Measurements from ENCODE around the gene SMIM13.

SMIM13 gene

GRCh38 chr6:11183761-11184362 is 90.2 kb downstream of the SMIM13 start:
- no peaks in the 10 kb centered on the region for H3K36me3 ChIP-seq
- no peak for TF ChIP-seq CTCF (IDR thresholded peaks at IDR 0.05; ENCODE audit: low read depth, low read length)
- no peak for DNase-seq
- H3K27ac ChIP-seq, result no peak overlapping the region
- H3K4me3 ChIP-seq (ENCODE audit: low read depth, low read length), result no peak overlapping the region
- H3K27me3 ChIP-seq (ENCODE audit: insufficient read depth, low read depth, severe bottlenecking), result no peaks in the 10 kb centered on the region
- no peaks in the 10 kb centered on the region for H3K9me3 ChIP-seq (ENCODE audit: severe bottlenecking)

- no peak for DNase-seq
- no peak overlapping the region for H3K4me3 ChIP-seq (ENCODE audit: low read depth, low read length)
- H3K9me3 ChIP-seq (ENCODE audit: severe bottlenecking), result no peaks in the 10 kb centered on the region
- H3K27ac ChIP-seq, result no peak overlapping the region
- H3K36me3 ChIP-seq, result no peaks in the 10 kb centered on the region
- H3K27me3 ChIP-seq (ENCODE audit: insufficient read depth, low read depth, severe bottlenecking), result no peaks in the 10 kb centered on the region
- TF ChIP-seq CTCF (IDR thresholded peaks at IDR 0.05; ENCODE audit: low read depth, low read length), result no peak
These were observed 91.7 kb downstream of the SMIM13 start for GRCh38 chr6:11185204-11185842.

- Histone ChIP-seq H3K27me3 (ENCODE audit: insufficient read depth, low read depth, severe bottlenecking) (no peaks in the 10 kb centered on the region), H3K27ac (no peak overlapping the region), H3K4me3 (ENCODE audit: low read depth, low read length) (no peak overlapping the region), H3K36me3 (no peaks in the 10 kb centered on the region), H3K9me3 (ENCODE audit: severe bottlenecking) (no peaks in the 10 kb centered on the region)
- no peak for TF ChIP-seq CTCF (IDR thresholded peaks at IDR 0.05; ENCODE audit: low read depth, low read length)
- DNase-seq, result no peak
These were observed 93.7 kb downstream of the SMIM13 start for GRCh38 chr6:11187301-11187700.
